Thyroid gland (tissue), 4 donors: ENCODE data around the gene NIF3L1.

Experiments
- POLR2A ChIP-seq, 2 donors: fragments of 450-650 bp; IDR thresholded peaks; one replicate each; pipeline ENCODE4 v1.6.1; 2017; ENCODE audit warnings: antibody characterized with exemption in 2 of 2, mild to moderate bottlenecking in 2 of 2, moderate library complexity in 1 of 2
- TF ChIP-seq, protein P1 (sequence below), 6 experiments: fragments of 200-600 bp in 3 of 6; fragments of 450-650 bp in 3 of 6; sonication (generic) in 3 of 6; IDR thresholded peaks; one replicate each; pipeline ENCODE4 v1.5.1; 2016 to 2019; ENCODE audit warnings: antibody characterized with exemption in 6 of 6, mild to moderate bottlenecking in 2 of 6, inconsistent platforms in 1 of 6, moderate library complexity in 1 of 6

DNA sequence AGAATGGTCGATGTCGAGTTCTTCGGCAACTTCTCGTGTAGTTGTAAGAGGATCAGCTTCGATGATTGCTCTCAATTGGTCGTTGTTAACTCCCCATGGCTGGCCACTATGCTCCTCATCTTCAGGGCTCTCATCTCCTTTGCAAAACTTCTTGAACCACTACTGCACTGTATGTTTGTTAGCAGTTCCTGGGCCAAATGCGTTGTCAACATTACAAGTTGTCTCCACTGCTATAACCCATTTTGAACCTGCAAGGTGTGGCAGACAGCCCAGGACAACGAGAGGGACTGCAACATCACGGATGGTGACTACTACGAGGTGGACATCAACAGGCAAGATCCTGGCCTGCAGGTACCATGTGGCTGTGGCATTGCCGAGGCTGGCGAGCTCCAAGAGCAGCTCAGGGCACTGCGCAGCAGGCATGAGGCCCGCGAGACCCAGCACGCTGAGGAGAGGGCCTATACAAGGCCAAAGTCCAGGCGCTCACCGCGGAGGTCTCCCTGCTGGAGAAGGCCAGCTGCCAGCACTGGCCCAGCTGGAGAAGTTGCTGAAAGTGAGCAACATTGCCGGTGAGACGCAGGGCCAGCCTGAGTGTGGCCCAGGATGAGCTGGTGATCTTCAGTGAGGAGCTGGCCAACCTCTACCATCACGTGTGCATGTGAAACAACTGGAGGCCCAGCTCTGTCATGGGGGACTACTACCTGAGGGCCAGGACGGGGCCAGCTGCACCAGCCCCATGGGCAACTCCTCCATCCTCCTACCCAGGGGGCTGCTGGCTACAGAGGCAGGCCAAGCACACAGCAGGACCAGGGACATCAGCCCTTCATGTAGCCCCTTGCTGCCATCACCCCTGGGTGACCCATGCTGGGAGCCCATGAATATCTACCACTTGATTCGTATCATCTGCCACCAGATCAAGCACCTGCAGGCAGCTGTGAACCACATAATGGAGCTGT, 44.9 kb upstream of the NIF3L1 start:
- TF ChIP-seq, protein P1, sequence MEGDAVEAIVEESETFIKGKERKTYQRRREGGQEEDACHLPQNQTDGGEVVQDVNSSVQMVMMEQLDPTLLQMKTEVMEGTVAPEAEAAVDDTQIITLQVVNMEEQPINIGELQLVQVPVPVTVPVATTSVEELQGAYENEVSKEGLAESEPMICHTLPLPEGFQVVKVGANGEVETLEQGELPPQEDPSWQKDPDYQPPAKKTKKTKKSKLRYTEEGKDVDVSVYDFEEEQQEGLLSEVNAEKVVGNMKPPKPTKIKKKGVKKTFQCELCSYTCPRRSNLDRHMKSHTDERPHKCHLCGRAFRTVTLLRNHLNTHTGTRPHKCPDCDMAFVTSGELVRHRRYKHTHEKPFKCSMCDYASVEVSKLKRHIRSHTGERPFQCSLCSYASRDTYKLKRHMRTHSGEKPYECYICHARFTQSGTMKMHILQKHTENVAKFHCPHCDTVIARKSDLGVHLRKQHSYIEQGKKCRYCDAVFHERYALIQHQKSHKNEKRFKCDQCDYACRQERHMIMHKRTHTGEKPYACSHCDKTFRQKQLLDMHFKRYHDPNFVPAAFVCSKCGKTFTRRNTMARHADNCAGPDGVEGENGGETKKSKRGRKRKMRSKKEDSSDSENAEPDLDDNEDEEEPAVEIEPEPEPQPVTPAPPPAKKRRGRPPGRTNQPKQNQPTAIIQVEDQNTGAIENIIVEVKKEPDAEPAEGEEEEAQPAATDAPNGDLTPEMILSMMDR (IDR thresholded peaks at IDR 0.05), result no peak
- TF ChIP-seq POLR2A (IDR thresholded peaks at IDR 0.05), result no peak
